HCT116 (cell line): ENCODE results near the gene LRP1. TPM values are rescaled to one million over a fixed set of nuclear protein-coding genes. Genes with fewer than 3 reads are reported as not detected.

Source experiments
- ATAC-seq: fragments of 200-7000 bp; cut with Tn5 transposase; 2 replicates; pipeline ENCODE4 v1.9.1; 2020; ENCODE audit warnings: mild to moderate bottlenecking, moderate library complexity
- BruUV-seq: library from RNA; stranded (reverse); fragments of 400-500 nt; replicated peaks from 2 replicates; lab custom pipeline; 2021; lab: Mats Ljungman, UMichigan
- CTCF ChIA-PET: fragments of 300-600 bp; sonication (Branson Sonifier 250); formaldehyde crosslinking; loops from one replicate; lab custom pipeline; 2021; ENCODE audit warnings: antibody characterized with exemption; lab: Charles Lee
- POLR2A ChIA-PET: fragments of 300-600, 350-600 bp; sonication (Branson Sonifier 250); formaldehyde crosslinking; loops from one replicate; lab custom pipeline; 2021; ENCODE audit warnings: antibody characterized with exemption; lab: Charles Lee
- RAD21 ChIA-PET, 2 experiments: fragments of 300-600 bp; sonication (Branson Sonifier 250); formaldehyde crosslinking; loops; one replicate each; lab custom pipeline; 2023; ENCODE audit warnings: low total read pairs in 2 of 2; ENCODE audit not compliant: uncharacterized antibody in 2 of 2, unreplicated experiment in 2 of 2, low non-redundant PET in 1 of 2; lab: Charles Lee
- DNase-seq: peaks from one replicate; pipeline ENCODE4 v3.0.0-alpha.2; 2010; ENCODE audit warnings: low read depth, low spot score
- H2AFZ ChIP-seq: fragments of 200-600 bp; shearing (Covaris generic), sonication (generic); 2 replicates; pipeline ENCODE4 v1.6.1; 2017; ENCODE audit warnings: low read depth, mixed run types, mixed read lengths, antibody characterized with exemption, low read length; ENCODE audit not compliant: poor library complexity, severe bottlenecking
- H3K27ac ChIP-seq: 2 replicates; pipeline ENCODE4 v1.5.1; 2012; ENCODE audit warnings: low read depth, low read length
- H3K27me3 ChIP-seq: fragments of 200-600 bp; sonication (generic); 2 replicates; pipeline ENCODE4 v1.6.1; 2016; ENCODE audit warnings: mixed run types, low read length, mixed read lengths; ENCODE audit not compliant: insufficient read depth
- H3K36me3 ChIP-seq, 2 experiments: fragments of 200-500 bp in 1 of 2; fragments of 200-600 bp in 1 of 2; sonication (Bioruptor generic) in 1 of 2; sonication (generic) in 1 of 2; 2 replicates each; pipeline versions ENCODE4 v1.5.1 to v1.6.1; 2014 to 2016; ENCODE audit warnings: low read length in 2 of 2, inconsistent platforms in 1 of 2, mixed read lengths in 1 of 2, mixed run types in 1 of 2; ENCODE audit not compliant: insufficient read depth in 2 of 2, control insufficient read depth in 1 of 2
- H3K4me1 ChIP-seq, 2 experiments: fragments of 200-600 bp in 1 of 2; sonication (generic) in 1 of 2; 2 replicates each; pipeline versions ENCODE4 v1.5.1 to v1.6.1; 2012 to 2017; ENCODE audit warnings: low read length in 2 of 2, inconsistent platforms in 1 of 2, mild to moderate bottlenecking in 1 of 2, mixed read lengths in 1 of 2, mixed run types in 1 of 2, moderate library complexity in 1 of 2; ENCODE audit not compliant: insufficient read depth in 2 of 2, control insufficient read depth in 1 of 2
- H3K4me2 ChIP-seq: fragments of 200-600 bp; sonication (generic); 2 replicates; pipeline ENCODE4 v1.6.1; 2017; ENCODE audit warnings: mixed run types, low read length, mixed read lengths
- H3K4me3 ChIP-seq, 2 experiments: fragments of 200-600 bp in 1 of 2; sonication (generic) in 1 of 2; replicated peaks in 1 of 2; 2 replicates each; pipeline ENCODE4 v1.5.1; 2011 to 2016; ENCODE audit warnings: low read length in 2 of 2, control low read depth in 1 of 2, low read depth in 1 of 2, mild to moderate bottlenecking in 1 of 2, mixed read lengths in 1 of 2, mixed run types in 1 of 2
- H3K79me2 ChIP-seq: fragments of 200-600 bp; sonication (generic); 2 replicates; pipeline ENCODE4 v1.6.1; 2017; ENCODE audit warnings: mild to moderate bottlenecking, mixed run types, low read length, moderate library complexity, mixed read lengths; ENCODE audit not compliant: insufficient read depth
- H3K9ac ChIP-seq: fragments of 200-600 bp; sonication (generic); 2 replicates; pipeline ENCODE4 v1.6.1; 2016; ENCODE audit warnings: low read length, mixed read lengths
- H3K9me2 ChIP-seq: fragments of 200-600 bp; sonication (generic), shearing (Covaris generic); 2 replicates; pipeline ENCODE4 v1.6.1; 2017; ENCODE audit warnings: mixed run types, mild to moderate bottlenecking, moderate library complexity; ENCODE audit not compliant: insufficient read depth
- H3K9me3 ChIP-seq, 2 experiments: fragments of 200-500 bp in 1 of 2; fragments of 200-600 bp in 1 of 2; sonication (Bioruptor generic) in 1 of 2; sonication (generic) in 1 of 2; 2 replicates each; pipeline ENCODE4 v1.6.1; 2014 to 2017; ENCODE audit warnings: low read length in 2 of 2, mixed read lengths in 2 of 2, inconsistent platforms in 1 of 2, low read depth in 1 of 2, mild to moderate bottlenecking in 1 of 2, mixed run types in 1 of 2, moderate library complexity in 1 of 2; ENCODE audit not compliant: control insufficient read depth in 1 of 2, insufficient read depth in 1 of 2
- H4K20me1 ChIP-seq: fragments of 200-600 bp; sonication (generic), shearing (Covaris generic); 2 replicates; pipeline ENCODE4 v1.6.1; 2017; ENCODE audit warnings: mixed run types, mild to moderate bottlenecking, moderate library complexity; ENCODE audit not compliant: insufficient read depth
- ELF1 ChIP-seq: IDR thresholded peaks from 2 replicates; pipeline ENCODE4 v1.6.1; 2012; ENCODE audit warnings: low read depth, borderline replicate concordance
- EZH2 ChIP-seq: fragments of 200-600 bp; sonication (generic); IDR thresholded peaks from 2 replicates; pipeline ENCODE4 v1.6.1; 2017; ENCODE audit warnings: antibody characterized with exemption, mixed run types
- POLR2A ChIP-seq: IDR thresholded peaks from 2 replicates; pipeline ENCODE4 v1.7.0; 2011; ENCODE audit warnings: borderline replicate concordance; ENCODE audit not compliant: insufficient read depth, insufficient read length; ENCODE audit errors: extremely low read depth
- POLR2AphosphoS5 ChIP-seq: IDR thresholded peaks from 2 replicates; pipeline ENCODE4 v1.6.1; 2011; ENCODE audit warnings: mild to moderate bottlenecking, low read depth, low read length, moderate library complexity
- SRF ChIP-seq: IDR thresholded peaks from 2 replicates; pipeline ENCODE4 v1.6.1; 2012; ENCODE audit warnings: low read depth
- TCF7L2 ChIP-seq: IDR thresholded peaks from 2 replicates; pipeline ENCODE4 v1.7.0; 2011; ENCODE audit warnings: borderline replicate concordance, inconsistent platforms; ENCODE audit not compliant: insufficient read depth, insufficient read length; ENCODE audit errors: extremely low read depth
- intact Hi-C: fragments of 100-400 bp; cut with micrococcal nuclease; formaldehyde crosslinking; loops from 2 replicates; pipeline ENCODE4 v1.10.0; 2022
- total RNA-seq: library from RNA; stranded (reverse); gene quantifications from one replicate; pipeline ENCODE4 v1.2.1, GENCODE V29; 2021; ENCODE audit not compliant: unreplicated experiment
- TF ChIP-seq, protein P1 (sequence below): IDR thresholded peaks from 2 replicates; pipeline ENCODE4 v1.6.1; 2011; ENCODE audit warnings: mild to moderate bottlenecking, low read length, moderate library complexity; ENCODE audit not compliant: insufficient replicate concordance; ENCODE audit errors: extremely low read depth
- TF ChIP-seq, protein P2 (sequence below), 3 experiments: fragments of 200-600 bp in 1 of 3; sonication (generic) in 1 of 3; IDR thresholded peaks in 2 of 3; conservative IDR thresholded peaks in 1 of 3; 2 replicates each; pipeline ENCODE4 v1.5.1; 2012 to 2017; ENCODE audit warnings: low read depth in 2 of 3, low read length in 2 of 3, antibody characterized with exemption in 1 of 3, borderline replicate concordance in 1 of 3, control low read depth in 1 of 3, mild to moderate bottlenecking in 1 of 3, mixed read lengths in 1 of 3, mixed run types in 1 of 3, moderate library complexity in 1 of 3; ENCODE audit not compliant: insufficient read depth in 1 of 3

The LRP1 gene
- total RNA-seq, 1 experiment from 2014 or later, result 12.0 TPM

DNA sequence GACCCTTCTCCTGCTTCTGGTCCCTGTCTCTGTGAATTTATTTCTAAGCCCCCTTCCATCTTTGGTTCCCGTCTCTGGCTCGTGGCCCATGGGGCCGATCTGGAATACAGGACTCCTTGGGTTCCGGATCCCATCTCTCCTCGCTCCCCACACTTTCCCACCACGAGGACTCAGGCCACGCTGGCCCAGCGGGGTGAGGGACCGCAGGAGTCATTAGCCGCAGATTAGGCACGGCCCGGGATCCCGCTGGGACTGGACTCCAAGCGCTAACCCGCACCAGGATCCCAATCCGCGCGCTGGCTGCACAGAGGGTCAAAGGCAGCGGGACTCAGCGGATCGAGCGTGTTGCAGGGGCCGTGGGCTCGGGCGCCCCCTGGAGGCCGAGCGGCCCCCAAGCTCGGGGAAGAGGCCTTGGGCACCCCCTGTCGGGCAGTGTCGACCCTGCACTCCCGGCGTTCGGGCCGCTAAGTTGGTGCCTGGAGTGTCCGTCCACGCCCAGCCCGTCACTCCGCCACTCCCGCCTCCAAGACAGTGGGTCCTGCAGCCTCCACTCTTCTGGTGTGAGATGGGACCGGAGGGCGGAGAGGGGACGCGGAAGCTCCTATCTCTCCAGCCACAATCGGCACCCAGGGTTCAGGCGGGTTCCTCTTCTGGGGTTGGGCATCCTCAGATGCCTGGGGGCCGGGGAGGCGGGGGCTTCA is 110.7 kb downstream of the LRP1 start:
- H3K9me2 ChIP-seq, result no peaks in the 10 kb centered on the region
- ATAC-seq, result peak; percentile 70
- H3K9ac ChIP-seq, result no peak overlapping the region
- H3K79me2 ChIP-seq, result no peaks in the 10 kb centered on the region
- POLR2A ChIA-PET, result interaction anchor here (3.5 kb wide), 1 partner anchor 9 kb away, joined by 16 read pairs; the partner anchor contains the start of gene SHMT2
- no TSS peak for BruUV-seq
- no peak overlapping the region for H2AFZ ChIP-seq
- RAD21 ChIA-PET, result interaction anchor here in 1 of 2 experiments (0.8 kb wide), 1 partner anchor 26 kb away, joined by 4 read pairs; no protein-coding TSS in a partner anchor
- peak overlapping the region; percentile 77 for H3K4me2 ChIP-seq
- peaks cover 23 to 42% of the 10 kb centered on the region in 2 experiments for H3K4me1 ChIP-seq
- TF ChIP-seq EZH2 (no peak), ELF1 (no peak), SRF (no peak), POLR2A (no peak), POLR2AphosphoS5 (peak; percentile 67), TCF7L2 (no peak)
- TF ChIP-seq, protein P1, sequence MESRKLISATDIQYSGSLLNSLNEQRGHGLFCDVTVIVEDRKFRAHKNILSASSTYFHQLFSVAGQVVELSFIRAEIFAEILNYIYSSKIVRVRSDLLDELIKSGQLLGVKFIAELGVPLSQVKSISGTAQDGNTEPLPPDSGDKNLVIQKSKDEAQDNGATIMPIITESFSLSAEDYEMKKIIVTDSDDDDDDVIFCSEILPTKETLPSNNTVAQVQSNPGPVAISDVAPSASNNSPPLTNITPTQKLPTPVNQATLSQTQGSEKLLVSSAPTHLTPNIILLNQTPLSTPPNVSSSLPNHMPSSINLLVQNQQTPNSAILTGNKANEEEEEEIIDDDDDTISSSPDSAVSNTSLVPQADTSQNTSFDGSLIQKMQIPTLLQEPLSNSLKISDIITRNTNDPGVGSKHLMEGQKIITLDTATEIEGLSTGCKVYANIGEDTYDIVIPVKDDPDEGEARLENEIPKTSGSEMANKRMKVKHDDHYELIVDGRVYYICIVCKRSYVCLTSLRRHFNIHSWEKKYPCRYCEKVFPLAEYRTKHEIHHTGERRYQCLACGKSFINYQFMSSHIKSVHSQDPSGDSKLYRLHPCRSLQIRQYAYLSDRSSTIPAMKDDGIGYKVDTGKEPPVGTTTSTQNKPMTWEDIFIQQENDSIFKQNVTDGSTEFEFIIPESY, result peak; percentile 58
- TF ChIP-seq, protein P2, sequence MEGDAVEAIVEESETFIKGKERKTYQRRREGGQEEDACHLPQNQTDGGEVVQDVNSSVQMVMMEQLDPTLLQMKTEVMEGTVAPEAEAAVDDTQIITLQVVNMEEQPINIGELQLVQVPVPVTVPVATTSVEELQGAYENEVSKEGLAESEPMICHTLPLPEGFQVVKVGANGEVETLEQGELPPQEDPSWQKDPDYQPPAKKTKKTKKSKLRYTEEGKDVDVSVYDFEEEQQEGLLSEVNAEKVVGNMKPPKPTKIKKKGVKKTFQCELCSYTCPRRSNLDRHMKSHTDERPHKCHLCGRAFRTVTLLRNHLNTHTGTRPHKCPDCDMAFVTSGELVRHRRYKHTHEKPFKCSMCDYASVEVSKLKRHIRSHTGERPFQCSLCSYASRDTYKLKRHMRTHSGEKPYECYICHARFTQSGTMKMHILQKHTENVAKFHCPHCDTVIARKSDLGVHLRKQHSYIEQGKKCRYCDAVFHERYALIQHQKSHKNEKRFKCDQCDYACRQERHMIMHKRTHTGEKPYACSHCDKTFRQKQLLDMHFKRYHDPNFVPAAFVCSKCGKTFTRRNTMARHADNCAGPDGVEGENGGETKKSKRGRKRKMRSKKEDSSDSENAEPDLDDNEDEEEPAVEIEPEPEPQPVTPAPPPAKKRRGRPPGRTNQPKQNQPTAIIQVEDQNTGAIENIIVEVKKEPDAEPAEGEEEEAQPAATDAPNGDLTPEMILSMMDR (IDR thresholded peaks at IDR 0.05 in 2 of 3, conservative IDR thresholded peaks at IDR 0.05 in 1 of 3; ENCODE audit: borderline replicate concordance in 1 of 3, insufficient read depth in 1 of 3, low read depth in 2 of 3, low read length in 2 of 3), result peak in 2 of 3 experiments; percentile 100; a peak in 4 of 6 replicates
- H3K36me3 ChIP-seq, result peaks cover 2 to 3% of the 10 kb centered on the region in 2 experiments; a peak in 2 of 4 replicates
- intact Hi-C loops, result loop anchor here (1.0 kb wide), 1 partner anchor 26 kb away; no protein-coding TSS in a partner anchor
- CTCF ChIA-PET, result interaction anchor here (0.6 to 3.3 kb wide), 7 partner anchors 9 to 216 kb away, joined by 3 to 38 read pairs (median 5); partner anchors contain the start of genes INHBE, NEMP1 and SHMT2
- no peaks in the 10 kb centered on the region for H3K9me3 ChIP-seq
- DNase-seq, result peak; percentile 58
- H3K27ac ChIP-seq, result no peak overlapping the region
- peak overlapping the region; percentile 47 to 55 for H3K4me3 ChIP-seq
- peaks cover 4% of the 10 kb centered on the region; the same call in 1 of the 2 replicates for H3K27me3 ChIP-seq
- H4K20me1 ChIP-seq, result no peaks in the 10 kb centered on the region
